K562 (cell line): ENCODE data around the gene CABP4. TPM values are rescaled to one million over a fixed set of nuclear protein-coding genes. Genes with fewer than 3 reads are reported as not detected.

ENCODE experiments used
- ATAC-seq: fragments of 200-7000 bp; cut with Tn5 transposase; 3 replicates; pipeline ENCODE4 v1.9.1; 2020; ENCODE audit warnings: moderate library complexity
- BruUV-seq: library from RNA; stranded (reverse); fragments of 400-500 nt; replicated peaks from 2 replicates; lab custom pipeline; 2021; lab: Mats Ljungman, UMichigan
- CTCF ChIA-PET: fragments of 300-600 bp; formaldehyde crosslinking; extraction: SDS; loops from one replicate; lab custom pipeline; 2021; ENCODE audit warnings: low intra/inter-chr PET ratio; lab: Yijun Ruan, JAX
- POLR2A ChIA-PET: fragments of 300-600, 350-650 bp; sonication (Branson Sonifier 250); formaldehyde crosslinking; extraction: SDS; loops from one replicate; lab custom pipeline; 2021; ENCODE audit warnings: antibody characterized with exemption, inconsistent platforms; lab: Yijun Ruan, JAX
- DNase-seq, 4 experiments: peaks; one replicate each; pipeline versions ENCODE4 v3.0.0 to v3.0.0-alpha.2; 2011 to 2018; ENCODE audit warnings: low spot score in 3 of 4, mixed read lengths in 3 of 4; ENCODE audit errors: extremely low read depth in 1 of 4
- FAIRE-seq: peaks from 2 replicates; lab custom pipeline; 2011; peaks lifted over from hg19 to GRCh38; lab: Jason Lieb, UNC
- H2AFZ ChIP-seq: 2 replicates; pipeline ENCODE4 v1.6.0; 2011; ENCODE audit warnings: low read depth, low read length, control low read depth, inconsistent platforms
- H3K27ac ChIP-seq: fragments of 200-600 bp; 3 replicates; pipeline ENCODE4 v1.8.0; 2011; ENCODE audit warnings: low read depth, mild to moderate bottlenecking, control low read depth, inconsistent platforms, low read length, moderate library complexity, mixed read lengths; ENCODE audit errors: extremely low read depth
- H3K27me3 ChIP-seq, 2 experiments: fragments of 300-600 bp in 1 of 2; 2 replicates in 1 of 2; 3 replicates in 1 of 2; pipeline versions ENCODE4 v1.6.0 to v1.8.0; 2011; ENCODE audit warnings: inconsistent platforms in 2 of 2, low read length in 2 of 2, mild to moderate bottlenecking in 1 of 2, mixed read lengths in 1 of 2, moderate library complexity in 1 of 2; ENCODE audit not compliant: control insufficient read depth in 2 of 2, insufficient read depth in 2 of 2
- H3K36me3 ChIP-seq: fragments of 300-600 bp; 3 replicates; pipeline ENCODE4 v1.8.0; 2011; ENCODE audit warnings: mild to moderate bottlenecking, low read length, inconsistent platforms; ENCODE audit not compliant: control insufficient read depth, insufficient read depth
- H3K4me1 ChIP-seq, 2 experiments: fragments of 200-600 bp in 1 of 2; replicated peaks in 1 of 2; 2 replicates in 1 of 2; 3 replicates in 1 of 2; pipeline versions ENCODE4 v1.5.1 to v1.8.0; 2011; ENCODE audit warnings: inconsistent platforms in 2 of 2, low read length in 2 of 2, mild to moderate bottlenecking in 1 of 2, mixed read lengths in 1 of 2, moderate library complexity in 1 of 2; ENCODE audit not compliant: control insufficient read depth in 2 of 2, insufficient read depth in 2 of 2
- H3K4me2 ChIP-seq: 2 replicates; pipeline ENCODE4 v1.6.1; 2011; ENCODE audit warnings: low read length, control low read depth, inconsistent platforms, mixed read lengths; ENCODE audit not compliant: insufficient read depth
- H3K4me3 ChIP-seq: fragments of 200-600 bp; sonication (generic), shearing (Covaris generic); 2 replicates; pipeline ENCODE4 v1.5.1; 2016; ENCODE audit warnings: control low read depth, inconsistent platforms
- H3K79me2 ChIP-seq: fragments of 200-600 bp; 3 replicates; pipeline ENCODE4 v1.8.0; 2011; ENCODE audit warnings: low read length, inconsistent platforms; ENCODE audit not compliant: control insufficient read depth, insufficient read depth
- H3K9ac ChIP-seq, 2 experiments: 2 replicates each; pipeline versions ENCODE4 v1.6.0 to v1.6.1; 2011; ENCODE audit warnings: low read depth in 2 of 2, low read length in 2 of 2, control low read depth in 1 of 2, inconsistent platforms in 1 of 2, mild to moderate bottlenecking in 1 of 2, mixed read lengths in 1 of 2; ENCODE audit not compliant: insufficient read depth in 1 of 2
- H3K9me1 ChIP-seq: one replicate; pipeline ENCODE4 v1.6.0; 2011; ENCODE audit warnings: inconsistent platforms, mild to moderate bottlenecking, low read length, moderate library complexity; ENCODE audit not compliant: control insufficient read depth, insufficient read depth
- H3K9me3 ChIP-seq: replicated peaks from 2 replicates; pipeline ENCODE4 v1.5.1; 2011; ENCODE audit warnings: low read depth, low read length, inconsistent platforms; ENCODE audit not compliant: control insufficient read depth, insufficient read depth
- H4K20me1 ChIP-seq: replicated peaks from 2 replicates; pipeline ENCODE4 v1.6.1; 2011; ENCODE audit warnings: low read length, inconsistent platforms, mixed read lengths; ENCODE audit not compliant: control insufficient read depth, insufficient read depth
- ILK ChIP-seq: fragments of 450-650 bp; IDR thresholded peaks from 2 replicates; pipeline ENCODE4 v1.6.1; 2016; ENCODE audit warnings: missing genetic modification characterization, low read depth, mild to moderate bottlenecking, missing compliant biosample characterization, moderate library complexity, borderline replicate concordance
- ZBTB7A ChIP-seq: IDR thresholded peaks from 2 replicates; pipeline ENCODE4 v1.6.1; 2011; ENCODE audit warnings: low read depth, mild to moderate bottlenecking, low read length, moderate library complexity, borderline replicate concordance; ENCODE audit not compliant: control insufficient read depth
- WGBS: fragments of 100-300 bp; shearing (Covaris generic); methylation state at CpG from one replicate; pipeline ENCODE4 v1.1.6; 2016; ENCODE audit warnings: low coverage, mixed read lengths; ENCODE audit not compliant: insufficient coverage; ENCODE audit errors: missing lambda C conversion rate; 5-methylcytosine and 5-hydroxymethylcytosine counted together
- in situ Hi-C: fragments of 300-500 bp; cut with MboI; formaldehyde crosslinking; loops from 4 replicates; pipeline ENCODE4 v1.15.0; 2018; ENCODE audit warnings: inconsistent platforms, mixed read lengths
- intact Hi-C: fragments of 100-400 bp; cut with micrococcal nuclease; formaldehyde crosslinking; loops from 2 replicates; pipeline ENCODE4 v1.14.2; 2022
- polyA plus RNA-seq, 8 experiments: library from polyadenylated mRNA; depleted of rRNA in 4 of 8; stranded (reverse) in 5 of 8; unstranded in 3 of 8; fragments of >200 nt; fragmentation: Nextera tagmentation in 2 of 8; fragmentation: Illumina TruSeq in 1 of 8; extraction: Ambion mirVana in 2 of 8; extraction: Trizol in 1 of 8; gene quantifications; 2 replicates each; pipeline versions ENCODE4 v1.2.1 to v1.2.3, GENCODE V29; 2011 to 2014; ENCODE audit warnings: inconsistent platforms in 1 of 8, missing spikeins in 1 of 8
- total RNA-seq, 7 experiments: library from RNA; depleted of rRNA in 6 of 7; stranded (reverse); fragments of >200 nt in 6 of 7; fragmentation: Illumina TruSeq in 2 of 7; extraction: Trizol in 2 of 7; gene quantifications; 2 replicates each; pipeline versions ENCODE4 v1.2.1 to v1.2.3, GENCODE V29; 2011 to 2021; ENCODE audit warnings: low replicate concordance in 1 of 7
- TF ChIP-seq, protein P1 (sequence below): IDR thresholded peaks from 3 replicates; pipeline ENCODE4 v1.6.1; 2011; ENCODE audit warnings: borderline replicate concordance, mild to moderate bottlenecking; ENCODE audit not compliant: insufficient read length, insufficient read depth
- TF ChIP-seq, protein P2 (sequence below): fragments of 150-350 bp; conservative IDR thresholded peaks from 2 replicates; pipeline ENCODE4 v1.6.1; 2014; ENCODE audit warnings: low read length
- TF ChIP-seq, protein P3 (sequence below): sonication (generic); formaldehyde crosslinking; IDR thresholded peaks from 2 replicates; pipeline ENCODE4 v1.9.0; 2022; ENCODE audit warnings: mild to moderate bottlenecking, missing genetic modification reagents

CABP4 gene
- total and polyA plus RNA-seq, 9 of the 15 experiments (the other 6 are each of a cell fraction or from before 2014, with no cell fraction given) = 0.11 TPM; not detected in 8

DNA sequence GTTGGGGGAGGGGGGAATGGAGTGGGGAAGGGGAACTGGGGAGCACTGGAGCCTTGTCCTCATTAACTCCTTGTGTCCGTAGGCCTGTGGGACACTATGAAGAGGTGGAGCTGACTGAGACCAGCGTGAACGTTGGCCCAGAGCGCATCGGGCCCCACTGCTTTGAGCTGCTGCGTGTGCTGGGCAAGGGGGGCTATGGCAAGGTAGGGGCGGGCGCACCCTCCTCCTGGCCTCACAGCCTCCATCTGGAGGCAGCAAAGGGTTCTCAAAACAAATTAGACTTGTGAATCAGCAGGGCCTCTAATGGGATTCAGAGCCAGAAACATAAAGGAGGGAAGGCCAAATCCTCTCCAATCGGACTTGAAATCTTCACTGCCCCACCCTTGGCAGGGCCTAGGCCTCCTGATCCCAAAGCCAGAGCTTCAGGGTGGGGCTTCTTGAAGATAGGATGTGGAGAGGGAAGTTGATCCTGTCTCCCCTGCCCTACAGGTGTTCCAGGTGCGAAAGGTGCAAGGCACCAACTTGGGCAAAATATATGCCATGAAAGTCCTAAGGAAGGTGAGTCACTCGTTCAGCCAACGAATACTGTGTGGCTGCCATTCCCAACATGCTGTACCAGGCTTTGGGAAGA lies 26.0 kb upstream of the CABP4 start:
- H3K4me2 ChIP-seq = peak overlapping the region; percentile 93
- H3K9me1 ChIP-seq = peaks cover 4% of the 10 kb centered on the region
- POLR2A ChIA-PET = interaction anchor here (0.6 to 3.6 kb wide), 4 partner anchors 9 to 65 kb away, joined by 3 to 21 read pairs (median 4); partner anchors contain the start of gene PTPRCAP
- in situ Hi-C loops (no loop called here), intact Hi-C loops (loop anchor here (5.0 kb wide), 1 partner anchor 78 kb away; the partner anchor contains the start of genes CDK2AP2 and PITPNM1)
- DNase-seq (peak in 2 of 4 experiments; percentile 40 to 42), FAIRE-seq (no peak), ATAC-seq (peak; percentile 9; the same call in 1 of the 3 replicates)
- peaks cover 49% of the 10 kb centered on the region; the same call in 2 of the 3 replicates for H3K36me3 ChIP-seq
- peaks cover 25% of the 10 kb centered on the region for H3K79me2 ChIP-seq
- no peaks in the 10 kb centered on the region for H3K27me3 ChIP-seq
- peak overlapping the region; percentile 91 to 97 for H3K9ac ChIP-seq
- H3K4me3 ChIP-seq = peak overlapping the region; percentile 83
- H3K27ac ChIP-seq = peak overlapping the region; percentile 78
- peaks cover 9 to 43% of the 10 kb centered on the region in 2 experiments; a peak in 4 of 5 replicates for H3K4me1 ChIP-seq
- CTCF ChIA-PET = interaction anchor here (1.6 kb wide), 1 partner anchor 28 kb away, joined by 3 read pairs; no protein-coding TSS in a partner anchor
- TSS peak; percentile 62 for BruUV-seq
- no peak for TF ChIP-seq ILK
- TF ChIP-seq, protein P1, sequence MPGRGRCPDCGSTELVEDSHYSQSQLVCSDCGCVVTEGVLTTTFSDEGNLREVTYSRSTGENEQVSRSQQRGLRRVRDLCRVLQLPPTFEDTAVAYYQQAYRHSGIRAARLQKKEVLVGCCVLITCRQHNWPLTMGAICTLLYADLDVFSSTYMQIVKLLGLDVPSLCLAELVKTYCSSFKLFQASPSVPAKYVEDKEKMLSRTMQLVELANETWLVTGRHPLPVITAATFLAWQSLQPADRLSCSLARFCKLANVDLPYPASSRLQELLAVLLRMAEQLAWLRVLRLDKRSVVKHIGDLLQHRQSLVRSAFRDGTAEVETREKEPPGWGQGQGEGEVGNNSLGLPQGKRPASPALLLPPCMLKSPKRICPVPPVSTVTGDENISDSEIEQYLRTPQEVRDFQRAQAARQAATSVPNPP = no peak
- TF ChIP-seq, protein P2, sequence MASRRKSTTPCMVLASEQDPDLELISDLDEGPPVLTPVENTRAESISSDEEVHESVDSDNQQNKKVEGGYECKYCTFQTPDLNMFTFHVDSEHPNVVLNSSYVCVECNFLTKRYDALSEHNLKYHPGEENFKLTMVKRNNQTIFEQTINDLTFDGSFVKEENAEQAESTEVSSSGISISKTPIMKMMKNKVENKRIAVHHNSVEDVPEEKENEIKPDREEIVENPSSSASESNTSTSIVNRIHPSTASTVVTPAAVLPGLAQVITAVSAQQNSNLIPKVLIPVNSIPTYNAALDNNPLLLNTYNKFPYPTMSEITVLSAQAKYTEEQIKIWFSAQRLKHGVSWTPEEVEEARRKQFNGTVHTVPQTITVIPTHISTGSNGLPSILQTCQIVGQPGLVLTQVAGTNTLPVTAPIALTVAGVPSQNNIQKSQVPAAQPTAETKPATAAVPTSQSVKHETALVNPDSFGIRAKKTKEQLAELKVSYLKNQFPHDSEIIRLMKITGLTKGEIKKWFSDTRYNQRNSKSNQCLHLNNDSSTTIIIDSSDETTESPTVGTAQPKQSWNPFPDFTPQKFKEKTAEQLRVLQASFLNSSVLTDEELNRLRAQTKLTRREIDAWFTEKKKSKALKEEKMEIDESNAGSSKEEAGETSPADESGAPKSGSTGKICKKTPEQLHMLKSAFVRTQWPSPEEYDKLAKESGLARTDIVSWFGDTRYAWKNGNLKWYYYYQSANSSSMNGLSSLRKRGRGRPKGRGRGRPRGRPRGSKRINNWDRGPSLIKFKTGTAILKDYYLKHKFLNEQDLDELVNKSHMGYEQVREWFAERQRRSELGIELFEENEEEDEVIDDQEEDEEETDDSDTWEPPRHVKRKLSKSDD = no peak
- TF ChIP-seq ZBTB7A = 0 out of 2 replicates have a peak, but pooled peaks have one; percentile 33
- TF ChIP-seq, protein P3, sequence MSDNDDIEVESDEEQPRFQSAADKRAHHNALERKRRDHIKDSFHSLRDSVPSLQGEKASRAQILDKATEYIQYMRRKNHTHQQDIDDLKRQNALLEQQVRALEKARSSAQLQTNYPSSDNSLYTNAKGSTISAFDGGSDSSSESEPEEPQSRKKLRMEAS = 0 out of 2 replicates have a peak, but pooled peaks have one; percentile 25
- H4K20me1 ChIP-seq = no peaks in the 10 kb centered on the region
- WGBS = 19% methylated on average over 12 of the region's 12 CpGs
- H2AFZ ChIP-seq = 0 out of 2 replicates have a peak overlapping the region, but pooled peaks have one; percentile 93
- no peaks in the 10 kb centered on the region for H3K9me3 ChIP-seq
